LNCaP clone FGC (cell line): ENCODE results near the gene SNX8.

Source experiments
- DNase-seq: peaks from one replicate; pipeline ENCODE4 v3.0.0-alpha.2; 2011; ENCODE audit warnings: low read depth
- H3K4me3 ChIP-seq: 2 replicates; pipeline ENCODE4 v1.5.1; 2011; ENCODE audit warnings: mild to moderate bottlenecking, low read depth, low read length, control low read depth
- TF ChIP-seq, protein P1 (sequence below): IDR thresholded peaks from 2 replicates; pipeline ENCODE4 v1.5.1; 2012; ENCODE audit warnings: mild to moderate bottlenecking; ENCODE audit not compliant: control insufficient read depth, insufficient read depth; ENCODE audit errors: extremely low read depth

The SNX8 gene

DNA sequence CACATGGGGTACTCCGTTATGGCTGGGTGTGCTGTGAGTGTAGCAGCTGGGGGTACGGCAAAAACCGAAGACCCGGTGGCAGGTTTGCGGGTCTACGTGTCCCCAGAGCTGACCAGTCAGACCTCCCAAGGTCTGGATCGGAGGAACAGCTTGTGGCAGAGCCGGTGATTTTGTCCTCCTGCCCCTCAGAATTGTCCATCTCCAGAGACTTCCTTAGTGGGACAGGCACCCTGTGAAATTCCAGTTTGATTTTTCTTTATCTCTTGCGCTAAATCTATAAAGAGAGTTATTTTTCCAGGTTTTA, 41.4 kb upstream of the SNX8 start:
- no peak for DNase-seq
- peak overlapping the region; percentile 77 for H3K4me3 ChIP-seq
- TF ChIP-seq, protein P1, sequence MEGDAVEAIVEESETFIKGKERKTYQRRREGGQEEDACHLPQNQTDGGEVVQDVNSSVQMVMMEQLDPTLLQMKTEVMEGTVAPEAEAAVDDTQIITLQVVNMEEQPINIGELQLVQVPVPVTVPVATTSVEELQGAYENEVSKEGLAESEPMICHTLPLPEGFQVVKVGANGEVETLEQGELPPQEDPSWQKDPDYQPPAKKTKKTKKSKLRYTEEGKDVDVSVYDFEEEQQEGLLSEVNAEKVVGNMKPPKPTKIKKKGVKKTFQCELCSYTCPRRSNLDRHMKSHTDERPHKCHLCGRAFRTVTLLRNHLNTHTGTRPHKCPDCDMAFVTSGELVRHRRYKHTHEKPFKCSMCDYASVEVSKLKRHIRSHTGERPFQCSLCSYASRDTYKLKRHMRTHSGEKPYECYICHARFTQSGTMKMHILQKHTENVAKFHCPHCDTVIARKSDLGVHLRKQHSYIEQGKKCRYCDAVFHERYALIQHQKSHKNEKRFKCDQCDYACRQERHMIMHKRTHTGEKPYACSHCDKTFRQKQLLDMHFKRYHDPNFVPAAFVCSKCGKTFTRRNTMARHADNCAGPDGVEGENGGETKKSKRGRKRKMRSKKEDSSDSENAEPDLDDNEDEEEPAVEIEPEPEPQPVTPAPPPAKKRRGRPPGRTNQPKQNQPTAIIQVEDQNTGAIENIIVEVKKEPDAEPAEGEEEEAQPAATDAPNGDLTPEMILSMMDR = no peak

DNA sequence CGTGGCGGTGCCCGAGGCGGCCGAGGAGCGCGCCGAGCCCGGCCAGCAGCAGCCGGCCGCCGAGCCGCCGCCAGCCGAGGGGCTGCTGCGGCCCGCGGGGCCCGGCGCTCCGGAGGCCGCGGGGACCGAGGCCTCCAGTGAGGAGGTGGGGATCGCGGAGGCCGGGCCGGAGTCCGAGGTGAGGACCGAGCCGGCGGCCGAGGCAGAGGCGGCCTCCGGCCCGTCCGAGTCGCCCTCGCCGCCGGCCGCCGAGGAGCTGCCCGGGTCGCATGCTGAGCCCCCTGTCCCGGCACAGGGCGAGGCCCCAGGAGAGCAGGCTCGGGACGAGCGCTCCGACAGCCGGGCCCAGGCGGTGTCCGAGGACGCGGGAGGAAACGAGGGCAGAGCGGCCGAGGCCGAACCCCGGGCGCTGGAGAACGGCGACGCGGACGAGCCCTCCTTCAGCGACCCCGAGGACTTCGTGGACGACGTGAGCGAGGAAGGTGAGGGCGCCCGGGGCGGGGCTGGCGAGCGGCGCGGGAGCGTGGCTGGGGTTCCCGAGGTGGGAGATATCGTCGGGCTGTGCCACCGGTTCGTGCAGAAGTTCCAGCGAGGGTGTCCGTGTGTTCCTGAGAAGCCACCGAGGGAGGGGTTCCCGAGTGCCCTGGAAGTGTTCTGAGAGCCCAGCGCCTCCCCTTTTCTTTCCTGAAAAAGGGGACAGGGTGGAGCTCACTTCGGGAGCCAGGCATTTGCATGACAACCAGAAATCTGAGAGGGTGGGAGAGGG, 40.9 kb upstream of the SNX8 start:
- peak overlapping the region; percentile 77 for H3K4me3 ChIP-seq
- no peak for DNase-seq
- TF ChIP-seq, protein P1 = no peak

DNA sequence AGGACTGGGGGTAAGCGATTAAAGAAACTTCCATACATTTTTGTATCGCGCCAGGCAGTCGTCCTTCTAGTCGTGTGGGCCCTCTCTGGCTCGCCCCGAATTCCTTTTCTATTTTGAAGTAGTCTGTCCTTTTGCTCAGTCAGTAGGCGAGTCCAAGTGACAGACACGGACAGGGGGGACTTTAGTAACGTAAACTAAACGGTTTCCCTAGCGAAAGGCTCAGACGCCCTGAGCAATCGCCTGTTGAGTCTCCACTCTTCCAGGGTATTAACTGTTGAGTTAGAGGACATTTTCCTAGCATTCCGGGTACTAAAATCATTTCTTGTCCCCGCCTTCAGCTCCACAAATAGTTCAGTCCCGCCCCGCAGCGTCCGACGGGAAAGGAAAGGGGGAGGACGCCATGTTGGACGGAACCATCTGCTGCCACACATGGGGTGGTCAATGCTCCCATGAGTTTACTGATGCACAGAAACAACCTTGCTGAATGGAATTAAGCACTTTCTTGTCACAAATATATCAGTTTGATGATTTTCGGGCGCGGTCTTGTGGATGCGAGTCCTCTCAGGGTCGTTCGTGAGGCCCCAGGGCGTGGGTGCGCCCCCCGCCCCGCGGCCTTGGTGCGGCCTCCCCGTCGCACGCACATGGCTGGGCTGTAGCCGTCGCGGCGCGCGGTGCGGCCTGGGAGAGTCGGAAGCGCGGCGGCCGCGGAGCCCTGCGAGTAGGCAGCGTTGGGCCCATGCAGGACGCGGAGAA, 40.1 kb upstream of the SNX8 start, which contains the start of gene EIF3B:
Gene EIF3B (plus strand): TSS at position 642 of the 753 bp plus-strand sequence. CDS start 95 bp downstream, at position 737.
- DNase-seq = peak; percentile 87
- TF ChIP-seq, protein P1 = no peak
- H3K4me3 ChIP-seq = peak within 1 kb of the TSS; percentile 77

DNA sequence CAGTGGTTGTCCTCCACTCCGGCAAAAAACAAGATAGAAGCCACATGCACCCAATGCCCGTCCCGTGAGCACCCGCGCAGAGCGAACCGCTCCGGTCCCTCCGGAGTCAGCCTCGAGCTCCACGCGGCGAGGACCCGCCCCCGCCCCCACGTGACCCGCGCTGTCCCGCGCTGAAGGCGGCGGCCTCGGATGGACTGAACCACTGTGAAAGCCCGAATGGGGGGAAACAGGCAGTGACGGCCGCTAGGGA, 39.6 kb upstream of the SNX8 start:
- peak overlapping the region; percentile 77 for H3K4me3 ChIP-seq
- TF ChIP-seq, protein P1 = no peak
- DNase-seq = peak; percentile 68

DNA sequence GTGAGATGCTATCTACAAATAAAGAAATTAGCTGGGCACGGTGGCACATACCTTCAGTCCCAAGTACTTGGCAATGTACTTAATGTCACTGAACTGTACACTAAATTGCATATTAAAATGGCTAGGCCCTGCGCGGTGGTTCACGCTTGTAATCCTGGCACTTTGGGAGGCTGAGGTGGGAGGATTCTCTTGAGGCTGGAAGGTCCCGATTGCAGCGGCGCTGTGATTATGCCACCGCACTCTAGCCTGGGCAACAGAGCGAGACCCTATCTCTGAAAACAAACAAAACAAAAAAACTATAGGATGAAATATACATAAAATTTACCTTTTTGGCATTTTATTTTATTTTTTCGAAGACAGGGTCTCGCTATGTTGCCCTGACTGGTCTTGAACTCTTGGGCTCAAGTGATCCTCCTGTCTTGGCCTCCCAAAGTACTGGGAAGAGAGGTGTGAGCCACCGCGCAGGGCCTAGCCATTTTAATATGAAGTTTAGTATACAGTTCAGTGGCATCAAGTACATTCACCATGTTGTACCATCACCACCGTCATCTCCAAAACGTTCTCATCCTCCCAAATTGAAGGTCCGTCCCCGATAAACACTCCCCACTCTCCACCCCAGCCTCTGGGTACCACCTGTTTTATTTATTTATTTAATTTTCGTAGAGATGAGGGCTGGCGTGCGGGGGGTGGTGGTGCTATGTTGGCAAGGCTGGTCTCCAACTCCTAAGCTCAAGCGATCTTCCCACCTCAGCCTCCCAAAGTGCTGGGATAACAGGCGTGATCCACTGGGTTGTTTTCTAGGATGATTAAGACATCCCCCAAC, 39.1 kb upstream of the SNX8 start:
- TF ChIP-seq, protein P1 = no peak
- DNase-seq = no peak
- H3K4me3 ChIP-seq = peak overlapping the region; percentile 77

DNA sequence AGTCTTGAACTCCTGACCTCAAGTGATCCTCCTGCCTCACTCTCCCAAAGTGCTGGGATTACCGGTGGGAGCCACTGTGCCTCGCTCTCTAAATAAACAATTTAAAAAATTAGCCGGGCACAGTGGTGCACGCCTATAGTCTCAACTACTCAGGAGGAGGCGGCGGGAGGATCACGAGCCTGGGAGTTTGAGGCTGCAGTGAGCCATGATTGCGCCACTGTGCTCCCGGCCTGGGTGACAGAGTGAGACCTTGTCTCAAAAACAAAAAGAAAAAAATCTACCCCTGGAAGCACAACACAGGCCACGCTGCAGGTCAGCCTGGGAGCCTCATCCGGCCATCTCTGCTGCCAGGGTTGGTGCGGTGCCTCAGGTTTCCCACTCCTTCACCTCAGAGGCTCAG, 36.6 kb upstream of the SNX8 start:
- H3K4me3 ChIP-seq = no peak overlapping the region
- DNase-seq = no peak
- TF ChIP-seq, protein P1 = no peak
